Heart right ventricle (tissue), 16 donors: ENCODE measurements around the gene PAX5. TPM values are rescaled to one million over a fixed set of nuclear protein-coding genes. Genes with fewer than 3 reads are reported as not detected.

Experiments
- ATAC-seq, 8 donors: fragments of 200-7000 bp; cut with Tn5 transposase; one replicate each; pipeline ENCODE4 v1.9.1; 2020; ENCODE audit warnings: mild to moderate bottlenecking in 8 of 8, moderate library complexity in 8 of 8, moderate number of reproducible peaks in 1 of 8
- DNase-seq, 2 donors: peaks; one replicate each; pipeline ENCODE4 v3.0.0-alpha.2; 2020
- H3K27ac ChIP-seq, 10 donors: fragments of 200-600 bp; sonication (generic) in 2 of 10; one replicate each; pipeline versions ENCODE4 v1.5.0 to v1.8.0; 2020 to 2022; ENCODE audit warnings: mild to moderate bottlenecking in 3 of 10
- H3K27me3 ChIP-seq, 7 donors: fragments of 200-600 bp; one replicate each; pipeline ENCODE4 v1.8.0; 2021 to 2022; ENCODE audit warnings: mild to moderate bottlenecking in 2 of 7
- H3K36me3 ChIP-seq, 9 donors: fragments of 200-600 bp; sonication (generic) in 1 of 9; one replicate each; pipeline versions ENCODE4 v1.5.0 to v1.8.0; 2020 to 2022; ENCODE audit warnings: mild to moderate bottlenecking in 2 of 9
- H3K4me1 ChIP-seq, 9 donors: fragments of 200-600 bp; sonication (generic) in 1 of 9; one replicate each; pipeline versions ENCODE4 v1.5.0 to v1.8.0; 2020 to 2022; ENCODE audit warnings: mild to moderate bottlenecking in 4 of 9
- H3K4me3 ChIP-seq, 10 donors: fragments of 200-600 bp; sonication (generic) in 2 of 10; one replicate each; pipeline versions ENCODE4 v1.5.0 to v1.8.0; 2020 to 2022; ENCODE audit warnings: mild to moderate bottlenecking in 7 of 10, moderate library complexity in 2 of 10
- H3K9me3 ChIP-seq, 11 donors: fragments of 200-600 bp in 10 of 11; sonication (generic) in 2 of 11; one replicate each; pipeline versions ENCODE4 v1.5.0 to v1.8.0; 2013 to 2022; ENCODE audit warnings: mild to moderate bottlenecking in 2 of 11, control low read depth in 1 of 11, moderate library complexity in 1 of 11
- CTCF ChIP-seq, 9 donors: fragments of 200-600 bp; sonication (generic) in 2 of 9; IDR thresholded peaks; one replicate each; pipeline versions ENCODE4 v1.5.0 to v1.8.0; 2021 to 2022; ENCODE audit warnings: antibody characterized with exemption in 9 of 9, mild to moderate bottlenecking in 5 of 9, moderate library complexity in 1 of 9
- WGBS, 2 donors: extraction: QIAGEN DNeasy Blood & Tissue Kit; methylation state at CpG; one replicate each; pipeline ENCODE4 v1.1.7; 2013; ENCODE audit warnings: inconsistent platforms in 1 of 2; 5-methylcytosine and 5-hydroxymethylcytosine counted together
- intact Hi-C, 10 donors: fragments of 100-400 bp; cut with DNase I; formaldehyde crosslinking; loops; one replicate each; pipeline versions ENCODE4 v1.11.1 to v1.14.2; 2022
- polyA plus RNA-seq, 2 donors: library from polyadenylated mRNA; stranded (reverse); fragments of 200-250 nt; gene quantifications; one replicate each; pipeline ENCODE4 v1.2.3, GENCODE V29; 2013
- total RNA-seq, 10 donors: library from RNA; stranded (reverse); fragmentation: NEBNext Ultra II Directional in 3 of 10; extraction: Animal tissue kit (Norgen Biotek cat#: 25700) in 3 of 10; gene quantifications; one replicate each; pipeline versions ENCODE4 v1.2.1 to v1.2.4, GENCODE V29; 2021 to 2023
- donor health status: Arrhythmogenic right ventricular cardiomyopathy.
- donor health status: ischemic (EF 13 %, LVEDD 7.1; RV severe dilation, severe dysfunction).
- donor health status: healthy with polysubstance abuse.
- donor health status: DM: no; HTN: yes; CAD: no.
- donor health status: DM: no; HTN: no; CAD: no.
- donor health status: ischemic (EF 25% LVEDD 6.9; RV normal size, moderate dysfunction).
- donor health status: ischemic (EF 25% LVEDD 5.7; RV mildly dilated, moderate dysfunction).
- donor health status: healthy.
- donor health status: DM: yes; HTN: yes; CAD: no.
- donor health status: Ischemic cardiomyopathy.
- donor health status: ischemic (EF 35%, LVEDD 5.7; RV mildly dilated, moderate dysfunction).
- donor health status: nonischemic (EF 11% LVEDD 7.7; RV severe dilation, severe dysfunction).
- donor health status: DM: yes; HTN: yes; CAD: no.
- donor health status: PGD.
- donor health status: ischemic (EF 29% LVEDD 5.4; RV normal size, mild dysfunction).
- donor health status: nonischemic (EF 23%, LVEDD 6.1; RV moderate dilation, normal function).

The PAX5 gene
- total and polyA plus RNA-seq, 12 donors, result under 0.01 to 0.09 TPM; not detected in 10

GRCh38 chr9:36827593-36827992 is 206.5 kb downstream of the PAX5 start:
- Histone ChIP-seq H3K27me3 (peaks cover 0 to 55% (median 33%) of the 10 kb centered on the region in 7 donors), H3K4me1 (no peaks in the 10 kb centered on the region), H3K36me3 (no peaks in the 10 kb centered on the region), H3K27ac (no peak overlapping the region), H3K4me3 (no peak overlapping the region), H3K9me3 (no peaks in the 10 kb centered on the region)
- intact Hi-C loops, result no loop called here
- no peak for DNase-seq
- TF ChIP-seq CTCF (IDR thresholded peaks at IDR 0.05), result no peak
- no peak for ATAC-seq
- 45 to 56% methylated on average over 5 of the region's 5 CpGs for WGBS, 2 donors

- peaks cover 0 to 56% (median 33%) of the 10 kb centered on the region in 7 donors for H3K27me3 ChIP-seq
- WGBS, 2 donors, result 78% methylated on average over 4 of the region's 4 CpGs
- no peak overlapping the region for H3K27ac ChIP-seq
- intact Hi-C loops, result no loop called here
- H3K4me3 ChIP-seq, result no peak overlapping the region
- TF ChIP-seq CTCF (IDR thresholded peaks at IDR 0.05), result no peak
- ATAC-seq (no peak), DNase-seq (no peak)
- no peaks in the 10 kb centered on the region for H3K9me3 ChIP-seq
- H3K4me1 ChIP-seq, result no peaks in the 10 kb centered on the region
- H3K36me3 ChIP-seq, result no peaks in the 10 kb centered on the region
Measured at GRCh38 chr9:36826581-36826980, 207.5 kb downstream of the PAX5 start.

- WGBS, 2 donors, result 80 to 81% methylated on average over 8 of the region's 8 CpGs
- no peak for DNase-seq
- H3K27me3 ChIP-seq, result peaks cover 0 to 57% (median 33%) of the 10 kb centered on the region in 7 donors
- no peaks in the 10 kb centered on the region for H3K36me3 ChIP-seq
- intact Hi-C loops, result no loop called here
- ATAC-seq, result no peak
- H3K27ac ChIP-seq, result no peak overlapping the region
- H3K4me3 ChIP-seq, result no peak overlapping the region
- TF ChIP-seq CTCF (IDR thresholded peaks at IDR 0.05), result no peak
- H3K4me1 ChIP-seq, result no peaks in the 10 kb centered on the region
- H3K9me3 ChIP-seq, result no peaks in the 10 kb centered on the region
Measured at GRCh38 chr9:36825179-36825578, 208.9 kb downstream of the PAX5 start.

DNA sequence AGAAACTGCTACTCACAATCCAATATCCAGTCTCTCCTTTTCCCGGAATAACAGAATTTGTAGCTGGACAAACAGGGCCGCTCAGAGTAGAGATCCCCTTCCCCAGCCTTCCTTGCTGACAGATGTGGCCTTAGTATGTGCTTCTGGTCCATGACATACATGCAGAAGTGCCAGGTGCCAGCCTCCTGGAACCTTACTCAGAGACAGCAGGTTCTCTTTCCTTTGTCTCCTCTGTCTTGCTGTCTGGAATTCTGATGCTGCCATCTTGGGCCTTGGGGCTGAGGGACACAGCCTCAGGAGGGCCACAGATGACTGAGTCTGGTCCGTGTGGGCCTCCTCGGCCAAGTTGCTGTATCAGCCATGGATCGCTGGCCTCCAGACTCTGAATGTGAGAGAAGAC is 210.1 kb downstream of the PAX5 start:
- no peak for ATAC-seq
- Histone ChIP-seq H3K4me3 (no peak overlapping the region), H3K4me1 (peaks cover 0 to 4% (median 0%) of the 10 kb centered on the region in 9 donors), H3K27ac (no peak overlapping the region), H3K9me3 (no peaks in the 10 kb centered on the region), H3K36me3 (no peaks in the 10 kb centered on the region), H3K27me3 (peaks cover 0 to 59% (median 42%) of the 10 kb centered on the region in 7 donors)
- no peak for TF ChIP-seq CTCF (IDR thresholded peaks at IDR 0.05)
- intact Hi-C loops, result no loop called here
- no peak for DNase-seq
- 81 to 84% methylated on average over 5 of the region's 5 CpGs for WGBS, 2 donors
